ENCODE measurements around the gene JMJD1C.

The JMJD1C gene

GRCh38 chr10:63421591-63421990, 44.2 kb downstream of the JMJD1C start:
- TF ChIP-seq KLF17 (tag by site-specific recombination; IDR thresholded peaks at IDR 0.05) (no peak), HOXA7 (CRISPR knock-in tag; IDR thresholded peaks at IDR 0.05; ENCODE audit: borderline replicate concordance) (no peak), ZNF513 (tag by site-specific recombination; IDR thresholded peaks at IDR 0.05) (no peak), MZF1 (tag by site-specific recombination; IDR thresholded peaks at IDR 0.05; ENCODE audit: borderline replicate concordance) (no peak), ZNF362 (tag by site-specific recombination; IDR thresholded peaks at IDR 0.05) (no peak), PRDM1 (tag by site-specific recombination; IDR thresholded peaks at IDR 0.05) (no peak), ZNF76 (tag by site-specific recombination; IDR thresholded peaks at IDR 0.05; ENCODE audit: borderline replicate concordance, low read depth) (no peak), ZIC2 (tag by site-specific recombination; IDR thresholded peaks at IDR 0.05) (no peak), ZBTB6 (tag by site-specific recombination; IDR thresholded peaks at IDR 0.05) (no peak), ZSCAN4 (tag by site-specific recombination; IDR thresholded peaks at IDR 0.05) (no peak)
- ChIA-PET CTCF (interaction anchor here (1.0 kb wide), 1 partner anchor 254 kb away, joined by 3 read pairs; no protein-coding TSS in a partner anchor), POLR2A (no interaction called here)
- H3K9me3 ChIP-seq (ENCODE audit: control insufficient read depth, insufficient read depth, low read depth, low read length): no peaks in the 10 kb centered on the region
- no peak overlapping the region for H3K27ac ChIP-seq (ENCODE audit: extremely low read depth, low read depth, low read length)
- H3K36me3 ChIP-seq (ENCODE audit: control insufficient read depth in 2 of 2, insufficient read depth in 1 of 2, low read length in 2 of 2): no peaks in the 10 kb centered on the region
- peaks cover 14% of the 10 kb centered on the region; the same call in 1 of the 2 replicates for H3K4me1 ChIP-seq (ENCODE audit: control insufficient read depth, insufficient read depth, low read length)
- H3K4me3 ChIP-seq (ENCODE audit: low read depth, low read length): no peak overlapping the region

GRCh38 chr10:63416376-63416775, 49.4 kb downstream of the JMJD1C start:
- ChIA-PET CTCF (interaction anchor here (0.8 kb wide), 1 partner anchor 407 kb away, joined by 3 read pairs; no protein-coding TSS in a partner anchor), POLR2A (no interaction called here)
- H3K4me1 ChIP-seq (ENCODE audit: control insufficient read depth, insufficient read depth, low read length): peaks cover 31% of the 10 kb centered on the region
- no peaks in the 10 kb centered on the region for H3K36me3 ChIP-seq (ENCODE audit: control insufficient read depth in 2 of 2, insufficient read depth in 1 of 2, low read length in 2 of 2)
- H3K27ac ChIP-seq (ENCODE audit: extremely low read depth, low read depth, low read length): no peak overlapping the region
- no peaks in the 10 kb centered on the region for H3K9me3 ChIP-seq (ENCODE audit: control insufficient read depth, insufficient read depth, low read depth, low read length)
- H3K4me3 ChIP-seq (ENCODE audit: low read depth, low read length): no peak overlapping the region
- TF ChIP-seq ZNF37A (tag by site-specific recombination; IDR thresholded peaks at IDR 0.05) (no peak), ZBTB26 (tag by site-specific recombination; optimal IDR thresholded peaks at IDR 0.05) (no peak), ZNF529 (tag by site-specific recombination; IDR thresholded peaks at IDR 0.05; ENCODE audit: insufficient replicate concordance) (no peak), ZSCAN16 (tag by site-specific recombination; IDR thresholded peaks at IDR 0.05) (no peak), ZNF530 (tag by site-specific recombination; IDR thresholded peaks at IDR 0.05; ENCODE audit: low read depth) (no peak), SCRT2 (tag by site-specific recombination; IDR thresholded peaks at IDR 0.05) (no peak), ZNF670 (tag by site-specific recombination; IDR thresholded peaks at IDR 0.05; ENCODE audit: low read depth) (no peak), PRDM6 (tag by site-specific recombination; IDR thresholded peaks at IDR 0.05) (peak; percentile 86)

All from HEK293 (cell line).